HCT116 (cell line): ENCODE results near the gene STX2. TPM values are rescaled to one million over a fixed set of nuclear protein-coding genes. Genes with fewer than 3 reads are reported as not detected.

ENCODE experiments used
- ATAC-seq: fragments of 200-7000 bp; cut with Tn5 transposase; 2 replicates; pipeline ENCODE4 v1.9.1; 2020; ENCODE audit warnings: mild to moderate bottlenecking, moderate library complexity
- BruUV-seq: library from RNA; stranded (reverse); fragments of 400-500 nt; replicated peaks from 2 replicates; lab custom pipeline; 2021; lab: Mats Ljungman, UMichigan
- CTCF ChIA-PET: fragments of 300-600 bp; sonication (Branson Sonifier 250); formaldehyde crosslinking; loops from one replicate; lab custom pipeline; 2021; ENCODE audit warnings: antibody characterized with exemption; lab: Charles Lee
- POLR2A ChIA-PET: fragments of 300-600, 350-600 bp; sonication (Branson Sonifier 250); formaldehyde crosslinking; loops from one replicate; lab custom pipeline; 2021; ENCODE audit warnings: antibody characterized with exemption; lab: Charles Lee
- RAD21 ChIA-PET, 2 experiments: fragments of 300-600 bp; sonication (Branson Sonifier 250); formaldehyde crosslinking; loops; one replicate each; lab custom pipeline; 2023; ENCODE audit warnings: low total read pairs in 2 of 2; ENCODE audit not compliant: uncharacterized antibody in 2 of 2, unreplicated experiment in 2 of 2, low non-redundant PET in 1 of 2; lab: Charles Lee
- DNase-seq: peaks from one replicate; pipeline ENCODE4 v3.0.0-alpha.2; 2010; ENCODE audit warnings: low read depth, low spot score
- H2AFZ ChIP-seq: fragments of 200-600 bp; shearing (Covaris generic), sonication (generic); 2 replicates; pipeline ENCODE4 v1.6.1; 2017; ENCODE audit warnings: low read depth, mixed run types, mixed read lengths, antibody characterized with exemption, low read length; ENCODE audit not compliant: poor library complexity, severe bottlenecking
- H3K27ac ChIP-seq: 2 replicates; pipeline ENCODE4 v1.5.1; 2012; ENCODE audit warnings: low read depth, low read length
- H3K27me3 ChIP-seq: fragments of 200-600 bp; sonication (generic); 2 replicates; pipeline ENCODE4 v1.6.1; 2016; ENCODE audit warnings: mixed run types, low read length, mixed read lengths; ENCODE audit not compliant: insufficient read depth
- H3K36me3 ChIP-seq, 2 experiments: fragments of 200-500 bp in 1 of 2; fragments of 200-600 bp in 1 of 2; sonication (Bioruptor generic) in 1 of 2; sonication (generic) in 1 of 2; 2 replicates each; pipeline versions ENCODE4 v1.5.1 to v1.6.1; 2014 to 2016; ENCODE audit warnings: low read length in 2 of 2, inconsistent platforms in 1 of 2, mixed read lengths in 1 of 2, mixed run types in 1 of 2; ENCODE audit not compliant: insufficient read depth in 2 of 2, control insufficient read depth in 1 of 2
- H3K4me1 ChIP-seq, 2 experiments: fragments of 200-600 bp in 1 of 2; sonication (generic) in 1 of 2; 2 replicates each; pipeline versions ENCODE4 v1.5.1 to v1.6.1; 2012 to 2017; ENCODE audit warnings: low read length in 2 of 2, inconsistent platforms in 1 of 2, mild to moderate bottlenecking in 1 of 2, mixed read lengths in 1 of 2, mixed run types in 1 of 2, moderate library complexity in 1 of 2; ENCODE audit not compliant: insufficient read depth in 2 of 2, control insufficient read depth in 1 of 2
- H3K4me2 ChIP-seq: fragments of 200-600 bp; sonication (generic); 2 replicates; pipeline ENCODE4 v1.6.1; 2017; ENCODE audit warnings: mixed run types, low read length, mixed read lengths
- H3K4me3 ChIP-seq, 2 experiments: fragments of 200-600 bp in 1 of 2; sonication (generic) in 1 of 2; replicated peaks in 1 of 2; 2 replicates each; pipeline ENCODE4 v1.5.1; 2011 to 2016; ENCODE audit warnings: low read length in 2 of 2, control low read depth in 1 of 2, low read depth in 1 of 2, mild to moderate bottlenecking in 1 of 2, mixed read lengths in 1 of 2, mixed run types in 1 of 2
- H3K79me2 ChIP-seq: fragments of 200-600 bp; sonication (generic); 2 replicates; pipeline ENCODE4 v1.6.1; 2017; ENCODE audit warnings: mild to moderate bottlenecking, mixed run types, low read length, moderate library complexity, mixed read lengths; ENCODE audit not compliant: insufficient read depth
- H3K9ac ChIP-seq: fragments of 200-600 bp; sonication (generic); 2 replicates; pipeline ENCODE4 v1.6.1; 2016; ENCODE audit warnings: low read length, mixed read lengths
- H3K9me2 ChIP-seq: fragments of 200-600 bp; sonication (generic), shearing (Covaris generic); 2 replicates; pipeline ENCODE4 v1.6.1; 2017; ENCODE audit warnings: mixed run types, mild to moderate bottlenecking, moderate library complexity; ENCODE audit not compliant: insufficient read depth
- H3K9me3 ChIP-seq, 2 experiments: fragments of 200-500 bp in 1 of 2; fragments of 200-600 bp in 1 of 2; sonication (Bioruptor generic) in 1 of 2; sonication (generic) in 1 of 2; 2 replicates each; pipeline ENCODE4 v1.6.1; 2014 to 2017; ENCODE audit warnings: low read length in 2 of 2, mixed read lengths in 2 of 2, inconsistent platforms in 1 of 2, low read depth in 1 of 2, mild to moderate bottlenecking in 1 of 2, mixed run types in 1 of 2, moderate library complexity in 1 of 2; ENCODE audit not compliant: control insufficient read depth in 1 of 2, insufficient read depth in 1 of 2
- H4K20me1 ChIP-seq: fragments of 200-600 bp; sonication (generic), shearing (Covaris generic); 2 replicates; pipeline ENCODE4 v1.6.1; 2017; ENCODE audit warnings: mixed run types, mild to moderate bottlenecking, moderate library complexity; ENCODE audit not compliant: insufficient read depth
- EZH2 ChIP-seq: fragments of 200-600 bp; sonication (generic); IDR thresholded peaks from 2 replicates; pipeline ENCODE4 v1.6.1; 2017; ENCODE audit warnings: antibody characterized with exemption, mixed run types
- TCF7L2 ChIP-seq: IDR thresholded peaks from 2 replicates; pipeline ENCODE4 v1.7.0; 2011; ENCODE audit warnings: borderline replicate concordance, inconsistent platforms; ENCODE audit not compliant: insufficient read depth, insufficient read length; ENCODE audit errors: extremely low read depth
- intact Hi-C: fragments of 100-400 bp; cut with micrococcal nuclease; formaldehyde crosslinking; loops from 2 replicates; pipeline ENCODE4 v1.10.0; 2022
- total RNA-seq: library from RNA; stranded (reverse); gene quantifications from one replicate; pipeline ENCODE4 v1.2.1, GENCODE V29; 2021; ENCODE audit not compliant: unreplicated experiment

The STX2 gene
- total RNA-seq, 1 experiment from 2014 or later, result 19.2 TPM

DNA sequence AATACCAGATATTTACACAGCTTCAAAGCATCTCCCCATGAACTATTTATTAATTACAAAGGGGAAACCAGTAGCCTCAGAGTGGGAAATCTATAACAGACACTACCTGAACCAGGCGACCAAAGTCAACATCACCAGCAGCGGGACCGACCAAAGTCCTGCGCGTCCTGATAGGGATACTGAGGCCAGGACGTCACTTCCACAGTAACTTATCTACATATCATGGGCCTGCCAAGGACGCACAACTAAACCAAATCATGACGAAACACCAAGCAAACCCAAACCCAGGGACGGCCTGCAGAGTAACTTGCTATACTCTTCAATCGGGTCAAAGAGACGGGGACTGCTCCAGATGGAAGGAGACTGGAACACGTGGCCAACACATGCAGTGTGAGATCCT is 96.9 kb downstream of the STX2 start:
- H4K20me1 ChIP-seq, result no peaks in the 10 kb centered on the region
- intact Hi-C loops, result loop anchor here (10.0 kb wide), 1 partner anchor 457 kb away; no protein-coding TSS in a partner anchor

More for the DNA sequence above, 96.9 kb downstream of the STX2 start:
- H3K79me2 ChIP-seq, result no peaks in the 10 kb centered on the region
- no TSS peak for BruUV-seq
- H3K27me3 ChIP-seq, result peaks cover 21% of the 10 kb centered on the region
- no peaks in the 10 kb centered on the region for H3K4me1 ChIP-seq
- ChIA-PET CTCF (no interaction called here), RAD21 (no interaction called here), POLR2A (no interaction called here)
- no peaks in the 10 kb centered on the region for H3K9me2 ChIP-seq
- H3K4me3 ChIP-seq, result no peak overlapping the region
- no peak for DNase-seq
- TF ChIP-seq TCF7L2 (no peak), EZH2 (no peak)
- no peak overlapping the region for H2AFZ ChIP-seq
- ATAC-seq, result no peak
- H3K9me3 ChIP-seq, result no peaks in the 10 kb centered on the region
- no peak overlapping the region for H3K9ac ChIP-seq
- no peak overlapping the region for H3K4me2 ChIP-seq
- H3K27ac ChIP-seq, result no peak overlapping the region
- H3K36me3 ChIP-seq, result no peaks in the 10 kb centered on the region

Other genes starting within 250 kb of the STX2 start
- gene RIMBP2, start 123.0 kb downstream of the STX2 start, total RNA-seq, result not detected
- 1,420 TPM for gene RAN, start 32.8 kb upstream of the STX2 start, total RNA-seq
- gene ADGRD1, start 114.7 kb upstream of the STX2 start, total RNA-seq, result 0.44 TPM